NCI-H1694 treated with DMSO at 0.1 percent for 48 hours (cell line): ENCODE data around the gene AFF4.
"Not testable (repeated sequence)": the region's sequence is repeated elsewhere in the genome, so short reads cannot be mapped to it uniquely, and the experiment has no call there.

Experiments used
- DNase-seq: peaks from one replicate; lab custom pipeline; 2025; lab: John Stamatoyannopoulos, UW

AFF4 gene

DNA sequence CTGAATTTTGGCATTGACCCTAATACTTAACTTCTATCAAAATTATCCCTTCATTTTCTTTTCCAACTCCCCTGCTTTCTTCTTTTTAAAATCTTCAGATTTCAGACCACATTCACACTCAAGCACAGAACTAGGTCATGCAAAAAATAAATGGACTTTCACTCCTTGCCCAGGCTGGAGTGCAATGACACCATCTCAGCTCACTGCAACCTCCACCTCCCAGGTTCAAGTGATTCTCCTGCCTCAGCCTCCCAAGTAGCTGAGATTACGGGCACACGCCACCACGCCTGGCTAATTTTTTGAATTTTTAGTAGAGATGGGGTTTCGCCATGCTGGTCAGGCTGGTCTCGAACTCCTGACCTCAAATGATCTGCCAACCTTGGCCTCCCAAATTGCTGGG is 108.4 kb downstream of the AFF4 start:
- DNase-seq, result not testable (repeated sequence)

GRCh38 chr5:132854301-132854700 is 109.1 kb downstream of the AFF4 start:
- no peak for DNase-seq

DNA sequence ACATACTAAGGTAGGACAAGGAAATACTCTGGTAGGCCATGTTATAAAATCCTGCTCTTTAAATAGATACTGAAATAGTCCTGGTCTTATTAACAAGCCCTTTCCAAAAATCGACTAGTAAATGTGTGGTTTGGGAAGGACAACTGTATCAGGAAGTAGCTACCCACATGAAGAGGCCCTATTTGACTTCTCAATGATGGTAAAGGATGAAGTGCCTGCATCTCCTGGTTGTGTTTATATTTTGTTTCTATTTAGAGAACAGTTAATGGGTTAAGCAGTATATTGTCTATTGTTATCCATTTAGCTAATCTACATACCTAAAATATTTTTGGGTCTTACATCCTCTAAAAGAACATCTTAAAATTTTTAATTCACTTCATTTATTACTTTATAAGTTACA is 109.6 kb downstream of the AFF4 start:
- no peak for DNase-seq

GRCh38 chr5:132853323-132853722 is 110.1 kb downstream of the AFF4 start:
- no peak for DNase-seq

- DNase-seq, result no peak
Measured at GRCh38 chr5:132850066-132850465, 113.4 kb downstream of the AFF4 start.

DNA sequence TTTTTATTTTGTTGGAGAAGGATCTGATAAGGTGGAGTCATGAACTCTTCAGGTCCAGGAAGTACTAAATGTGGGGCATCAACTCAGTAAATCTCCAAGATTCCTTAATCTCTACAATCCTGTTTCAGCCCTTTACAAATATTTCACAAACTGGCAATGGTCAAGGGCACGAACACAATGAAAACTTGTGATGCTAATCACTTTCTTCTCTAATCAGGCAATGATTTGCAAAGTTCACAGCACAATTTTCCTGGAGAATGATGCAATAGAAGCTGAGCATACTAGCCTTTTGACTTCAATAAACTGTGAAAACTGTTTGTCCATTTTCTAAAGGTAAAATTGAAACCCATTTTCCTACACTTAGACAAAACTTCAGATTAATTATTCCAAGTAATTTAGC is 114.1 kb downstream of the AFF4 start:
- no peak for DNase-seq

DNA sequence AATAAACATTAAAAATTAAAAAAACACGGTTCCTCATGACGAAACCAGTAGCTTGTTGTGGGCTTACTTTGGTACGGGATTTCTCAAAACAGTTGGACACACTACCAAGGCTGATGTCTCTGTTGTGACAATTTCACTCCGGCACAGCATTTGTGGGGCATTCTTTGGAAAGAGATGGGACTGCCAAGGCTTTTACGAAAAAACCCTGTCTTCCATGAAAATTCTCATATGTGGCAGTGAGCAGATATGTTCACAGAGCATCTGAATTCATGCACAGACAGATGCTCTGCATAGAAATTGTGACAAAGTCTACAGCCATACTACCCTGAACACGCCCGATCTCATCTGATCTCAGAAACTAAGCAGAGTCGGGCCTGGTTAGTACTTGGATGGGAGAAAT is 115.2 kb downstream of the AFF4 start:
- DNase-seq, result no peak

DNA sequence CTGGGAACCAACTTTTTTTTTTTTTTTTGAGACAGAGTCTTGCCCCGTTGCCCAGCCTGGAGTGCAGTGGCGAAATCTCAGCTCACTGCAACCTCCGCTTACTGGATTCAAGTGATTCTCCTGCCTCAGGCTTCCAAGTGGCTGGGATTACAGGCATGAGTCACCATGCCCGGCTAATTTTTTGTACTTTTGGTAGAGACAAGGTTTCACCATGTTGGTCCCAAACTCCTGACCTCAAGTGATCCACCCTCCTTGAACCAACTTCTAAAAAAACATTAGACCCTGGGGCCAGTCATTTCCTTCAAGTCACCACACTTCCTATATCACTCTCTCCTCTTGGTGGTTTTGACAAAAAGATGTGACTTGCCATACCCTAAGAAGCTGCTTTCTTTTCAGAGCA is 122.1 kb downstream of the AFF4 start:
- DNase-seq, result no peak

GRCh38 chr5:132840896-132841295 is 122.5 kb downstream of the AFF4 start:
- no peak for DNase-seq

GRCh38 chr5:132840313-132840712 is 123.1 kb downstream of the AFF4 start:
- DNase-seq, result no peak

- no peak for DNase-seq
Measured at GRCh38 chr5:132839426-132840301, 123.8 kb downstream of the AFF4 start.

DNA sequence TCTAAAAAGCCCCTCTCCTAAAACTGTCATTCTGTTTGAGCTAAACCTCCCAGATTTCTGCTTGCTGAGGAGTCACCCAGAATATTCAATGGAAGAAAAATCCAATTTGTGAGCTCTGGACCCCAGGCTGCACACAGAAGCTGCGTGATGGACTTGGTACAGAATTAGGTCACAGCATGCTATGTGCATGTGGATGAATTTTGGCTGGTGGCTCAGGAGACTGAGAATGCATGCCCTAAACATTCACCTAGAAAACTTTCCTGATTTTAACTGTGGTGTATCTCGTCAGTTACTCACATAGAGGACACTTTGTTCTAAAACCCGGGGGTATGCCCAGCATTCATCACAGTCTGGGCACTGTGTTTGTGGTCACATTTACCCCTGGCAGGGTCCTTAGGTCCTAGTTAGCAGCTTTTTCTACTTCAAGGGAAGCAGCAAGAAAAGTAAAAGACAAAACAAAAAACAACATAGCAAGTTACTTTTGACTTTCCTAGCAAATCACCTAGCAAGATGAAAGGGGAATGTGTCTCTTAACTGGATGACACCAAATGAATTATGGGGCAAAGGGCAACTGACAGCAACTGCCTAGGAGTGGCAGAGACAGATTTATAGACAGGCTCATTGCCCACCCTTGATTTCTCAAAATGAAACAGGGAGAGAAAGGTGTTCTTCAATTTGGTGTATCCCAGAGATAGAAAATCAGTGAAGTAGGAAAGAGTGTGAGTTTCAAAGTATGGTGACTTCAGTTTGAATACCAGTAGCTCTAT is 124.7 kb downstream of the AFF4 start:
- no peak for DNase-seq

- DNase-seq, result no peak
Measured at GRCh38 chr5:132837868-132838267, 125.6 kb downstream of the AFF4 start.

- no peak for DNase-seq
Measured at GRCh38 chr5:132836852-132837251, 126.6 kb downstream of the AFF4 start.

DNA sequence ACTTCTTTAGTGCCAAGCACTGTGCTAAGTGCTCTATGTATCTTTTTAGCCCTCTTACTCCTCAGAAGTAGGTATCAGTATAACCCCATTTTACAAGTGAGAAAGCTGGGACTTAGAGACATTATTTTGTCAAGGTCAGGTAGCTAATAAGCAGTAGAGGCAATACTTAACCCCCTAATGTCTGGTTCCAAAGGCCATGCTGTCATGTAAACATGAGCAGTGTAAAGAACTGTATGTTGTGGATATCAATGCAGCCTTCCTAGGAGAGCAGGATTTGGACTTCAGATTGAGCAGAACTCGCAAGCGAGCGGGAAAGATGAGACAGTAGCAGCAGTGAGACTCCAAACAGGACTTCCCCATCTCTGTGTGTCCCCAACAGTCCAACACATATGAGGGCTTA is 129.4 kb downstream of the AFF4 start:
- no peak for DNase-seq

DNA sequence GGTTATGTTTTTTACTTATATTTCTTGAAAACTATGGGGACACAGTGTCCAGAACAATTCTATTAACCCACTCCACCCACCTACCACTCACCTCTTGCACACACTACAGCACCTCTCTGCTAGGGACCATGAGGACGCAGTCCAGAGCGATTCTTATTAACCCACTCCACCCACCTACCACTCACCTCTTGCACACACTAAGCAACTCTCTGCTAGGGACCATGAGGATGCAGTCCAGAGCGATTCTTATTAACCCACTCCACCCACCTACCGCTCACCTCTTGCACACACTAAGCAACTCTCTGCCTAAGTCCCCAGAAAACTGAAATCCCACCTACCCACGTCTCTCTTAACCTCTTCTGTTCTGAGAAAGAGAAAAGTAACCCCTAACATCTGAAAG is 130.8 kb downstream of the AFF4 start:
- no peak for DNase-seq

- no peak for DNase-seq
Measured at GRCh38 chr5:132831095-132831860, 132.2 kb downstream of the AFF4 start.

DNA sequence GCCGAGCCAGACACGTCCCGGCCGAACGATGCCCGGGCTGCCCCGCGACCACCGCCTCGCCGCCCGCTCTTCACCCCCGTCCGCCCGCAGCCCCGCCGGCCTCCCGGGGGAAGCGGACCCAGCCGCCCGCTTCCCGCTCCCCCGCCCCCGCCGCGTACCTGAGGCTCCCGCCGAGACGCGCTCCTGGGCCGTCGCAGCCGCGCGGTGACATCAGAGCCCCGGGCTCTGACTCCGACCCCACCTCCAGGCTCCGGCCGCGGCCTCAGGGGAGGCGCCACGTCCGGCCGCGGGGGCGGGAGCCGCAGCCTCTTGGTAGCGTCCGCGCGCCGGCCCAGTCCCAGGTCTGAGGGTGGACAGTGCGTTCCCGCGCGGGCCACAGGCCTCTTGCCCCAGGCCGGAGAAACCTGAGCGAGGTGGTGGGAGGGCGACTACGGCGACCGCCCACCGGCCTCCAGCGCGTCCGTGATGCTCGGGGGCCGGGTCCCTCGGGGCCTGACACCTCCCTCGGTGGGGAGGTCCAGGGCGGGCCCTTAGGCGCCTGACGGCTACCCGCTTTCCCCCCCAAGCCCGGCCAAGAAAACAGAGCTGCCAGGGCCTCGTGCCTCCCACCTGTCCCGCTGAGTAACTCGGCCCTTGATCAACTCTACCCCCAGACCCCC is 132.9 kb downstream of the AFF4 start, which contains the start of gene SHROOM1:
SHROOM1 (minus strand) TSS at position 212 of the 659 bp plus-strand sequence. CDS start 4,507 bp downstream, outside the sequence.
- no peak for DNase-seq

- peak; percentile 27 for DNase-seq
Measured at GRCh38 chr5:132829742-132830435, 133.5 kb downstream of the AFF4 start.

- no peak for DNase-seq
Measured at GRCh38 chr5:132828846-132829494, 134.5 kb downstream of the AFF4 start.
